ENCODE measurements around the gene SP2. TPM values are rescaled to one million over a fixed set of nuclear protein-coding genes. Genes with fewer than 3 reads are reported as not detected.

The SP2 gene
- total RNA-seq, 2 donors from 2014 or later = 21.7 to 22.3 TPM

Other genes starting within 250 kb of the SP2 start
- 100 to 1,000 TPM; 176 to 228 TPM for gene KPNB1, start 246.3 kb upstream of the SP2 start, total RNA-seq
- gene TBKBP1, start 202.1 kb upstream of the SP2 start, total RNA-seq = 1 to 10 TPM; 1.5 to 3.8 TPM
- under 1 TPM; 0.34 to 0.56 TPM for gene TBX21, start 163.0 kb upstream of the SP2 start, total RNA-seq
- gene OSBPL7, start 74.4 kb upstream of the SP2 start, total RNA-seq = 10 to 100 TPM; 58.9 to 87.0 TPM
- 10 to 100 TPM; 31.5 to 37.5 TPM for gene MRPL10, start 64.7 kb upstream of the SP2 start, total RNA-seq
- gene LRRC46, start 64.6 kb upstream of the SP2 start, total RNA-seq = under 1 TPM in 1 of 2 donors, not detected in 1; 0.42 TPM
- 10 to 100 TPM; 51.0 to 53.7 TPM for gene SCRN2, start 55.0 kb upstream of the SP2 start, total RNA-seq
- 10 to 100 TPM in 1 of 2 donors, 1 to 10 TPM in 1; 4.4 to 20.5 TPM for gene SP6, start 45.1 kb upstream of the SP2 start, total RNA-seq
- gene PNPO, start 45.3 kb downstream of the SP2 start, total RNA-seq = 10 to 100 TPM; 24.9 to 26.0 TPM
- 100 to 1,000 TPM; 237 to 279 TPM for gene PRR15L, start 61.6 kb downstream of the SP2 start, total RNA-seq
- gene CDK5RAP3, start 74.9 kb downstream of the SP2 start, total RNA-seq = 100 to 1,000 TPM; 136 to 187 TPM
- 1 to 10 TPM; 7.1 to 8.7 TPM for gene COPZ2, start 141.6 kb downstream of the SP2 start, total RNA-seq
- 100 to 1,000 TPM; 223 to 245 TPM for gene NFE2L1, start 152.1 kb downstream of the SP2 start, total RNA-seq
- 10 to 100 TPM; 22.7 to 31.0 TPM for gene CBX1, start 205.2 kb downstream of the SP2 start, total RNA-seq
- 10 to 100 TPM; 19.2 to 20.7 TPM for gene SNX11, start 211.5 kb downstream of the SP2 start, total RNA-seq